HFF-Myc (cell line): ENCODE data around the gene AGFG1.
"Not testable (repeated sequence)": the region's sequence is repeated elsewhere in the genome, so short reads cannot be mapped to it uniquely, and the experiment has no call there.

Experiments used
- DNase-seq: peaks from one replicate; pipeline ENCODE4 v3.0.0-alpha.2; 2011; ENCODE audit warnings: low read depth; ENCODE audit errors: extremely low read depth
- H3K4me3 ChIP-seq: replicated peaks from 2 replicates; pipeline ENCODE4 v1.5.1; 2011; ENCODE audit warnings: low read depth, mild to moderate bottlenecking, control low read depth, low read length
- CTCF ChIP-seq: IDR thresholded peaks from 2 replicates; pipeline ENCODE4 v1.5.1; 2012; ENCODE audit warnings: mild to moderate bottlenecking, low read depth, low read length, control low read depth; ENCODE audit errors: missing control alignments

The AGFG1 gene

GRCh38 chr2:227595797-227596196 lies 123.8 kb downstream of the AGFG1 start:
- no peak for TF ChIP-seq CTCF
- DNase-seq, result no peak
- no peak overlapping the region for H3K4me3 ChIP-seq

- DNase-seq, result no peak
- H3K4me3 ChIP-seq, result no peak overlapping the region
- no peak for TF ChIP-seq CTCF
These were observed 125.1 kb downstream of the AGFG1 start for GRCh38 chr2:227597036-227597435.

- DNase-seq, result no peak
- H3K4me3 ChIP-seq, result no peak overlapping the region
- TF ChIP-seq CTCF, result no peak
These were observed 126.0 kb downstream of the AGFG1 start for GRCh38 chr2:227597998-227598397.

- H3K4me3 ChIP-seq, DNase-seq: not testable (repeated sequence)
These were observed 127.0 kb downstream of the AGFG1 start, which contains the start of gene SCYGR2 for GRCh38 chr2:227598835-227599503. Gene SCYGR2, plus strand, starts transcription at chr2:227598893. Its CDS starts 0 bp downstream, at chr2:227598893.

GRCh38 chr2:227602358-227602757 lies 130.4 kb downstream of the AGFG1 start:
- H3K4me3 ChIP-seq, result no peak overlapping the region
- TF ChIP-seq CTCF, result no peak
- no peak for DNase-seq

- H3K4me3 ChIP-seq, result no peak overlapping the region
- DNase-seq, result no peak
These were observed 134.5 kb downstream of the AGFG1 start for GRCh38 chr2:227606476-227606875.

GRCh38 chr2:227607941-227608340 lies 136.0 kb downstream of the AGFG1 start:
- no peak for TF ChIP-seq CTCF
- H3K4me3 ChIP-seq, result no peak overlapping the region
- DNase-seq, result no peak

More at GRCh38 chr2:227606476-227606875, 134.5 kb downstream of the AGFG1 start:
- TF ChIP-seq CTCF, result no peak
